HepG2 (cell line): ENCODE results near the gene MRFAP1. TPM values are rescaled to one million over a fixed set of nuclear protein-coding genes. Genes with fewer than 3 reads are reported as not detected.

Experiments used
- RAD21 ChIP-seq: fragments of 450-650 bp; formaldehyde crosslinking; IDR thresholded peaks from 2 replicates; pipeline ENCODE4 v1.5.0; 2020; ENCODE audit warnings: mild to moderate bottlenecking
- SMC3 ChIP-seq: IDR thresholded peaks from 2 replicates; pipeline ENCODE4 v1.6.1; 2011; ENCODE audit warnings: low read length, improper control_type of control experiment
- TARDBP ChIP-seq: sonication (generic); formaldehyde crosslinking; IDR thresholded peaks from 2 replicates; pipeline ENCODE4 v1.8.0; 2022; ENCODE audit warnings: mild to moderate bottlenecking, missing genetic modification reagents
- ZMYM4 ChIP-seq: sonication (generic); formaldehyde crosslinking; IDR thresholded peaks from 2 replicates; pipeline ENCODE4 v1.8.1; 2023; ENCODE audit warnings: mild to moderate bottlenecking, missing genetic modification reagents
- ZNF383 ChIP-seq: sonication (generic); formaldehyde crosslinking; IDR thresholded peaks from 2 replicates; pipeline ENCODE4 v1.4.0; 2020; ENCODE audit warnings: missing genetic modification reagents, mild to moderate bottlenecking, borderline replicate concordance
- ZNF781 ChIP-seq: sonication (generic); formaldehyde crosslinking; IDR thresholded peaks from 2 replicates; pipeline ENCODE4 v1.5.1; 2020; ENCODE audit warnings: borderline replicate concordance, mild to moderate bottlenecking, missing genetic modification reagents; ENCODE audit errors: not compliant biosample characterization
- polyA plus RNA-seq, 8 experiments: library from polyadenylated mRNA; depleted of rRNA in 3 of 8; stranded (reverse) in 7 of 8; unstranded in 1 of 8; fragments of >200 nt; fragmentation: Illumina TruSeq in 4 of 8; extraction: Trizol in 4 of 8; gene quantifications; 2 replicates each; pipeline versions ENCODE4 v1.2.1 to v1.2.3, GENCODE V29; 2011 to 2016; ENCODE audit warnings: low read depth in 4 of 8, missing spikeins in 1 of 8, mixed read lengths in 1 of 8; ENCODE audit not compliant: insufficient read depth in 1 of 8
- total RNA-seq, 5 experiments: library from RNA; depleted of rRNA; stranded (reverse); fragments of >200 nt; fragmentation: Illumina TruSeq; extraction: Trizol; gene quantifications; 2 replicates each; pipeline ENCODE4 v1.2.3, GENCODE V29; 2016; ENCODE audit warnings: low read depth in 1 of 5
- TF ChIP-seq, protein P1 (sequence below): sonication (generic); formaldehyde crosslinking; IDR thresholded peaks from 2 replicates; pipeline ENCODE4 v1.4.0; 2020; ENCODE audit warnings: missing genetic modification reagents
- TF ChIP-seq, protein P2 (sequence below): sonication (generic); formaldehyde crosslinking; IDR thresholded peaks from 2 replicates; pipeline ENCODE4 v1.5.1; 2020; ENCODE audit warnings: mild to moderate bottlenecking, moderate library complexity, missing genetic modification reagents

MRFAP1 gene
- total and polyA plus RNA-seq, 2 of the 13 experiments (the other 11 are each of a cell fraction or from before 2014, with no cell fraction given), result 112 to 158 TPM

DNA sequence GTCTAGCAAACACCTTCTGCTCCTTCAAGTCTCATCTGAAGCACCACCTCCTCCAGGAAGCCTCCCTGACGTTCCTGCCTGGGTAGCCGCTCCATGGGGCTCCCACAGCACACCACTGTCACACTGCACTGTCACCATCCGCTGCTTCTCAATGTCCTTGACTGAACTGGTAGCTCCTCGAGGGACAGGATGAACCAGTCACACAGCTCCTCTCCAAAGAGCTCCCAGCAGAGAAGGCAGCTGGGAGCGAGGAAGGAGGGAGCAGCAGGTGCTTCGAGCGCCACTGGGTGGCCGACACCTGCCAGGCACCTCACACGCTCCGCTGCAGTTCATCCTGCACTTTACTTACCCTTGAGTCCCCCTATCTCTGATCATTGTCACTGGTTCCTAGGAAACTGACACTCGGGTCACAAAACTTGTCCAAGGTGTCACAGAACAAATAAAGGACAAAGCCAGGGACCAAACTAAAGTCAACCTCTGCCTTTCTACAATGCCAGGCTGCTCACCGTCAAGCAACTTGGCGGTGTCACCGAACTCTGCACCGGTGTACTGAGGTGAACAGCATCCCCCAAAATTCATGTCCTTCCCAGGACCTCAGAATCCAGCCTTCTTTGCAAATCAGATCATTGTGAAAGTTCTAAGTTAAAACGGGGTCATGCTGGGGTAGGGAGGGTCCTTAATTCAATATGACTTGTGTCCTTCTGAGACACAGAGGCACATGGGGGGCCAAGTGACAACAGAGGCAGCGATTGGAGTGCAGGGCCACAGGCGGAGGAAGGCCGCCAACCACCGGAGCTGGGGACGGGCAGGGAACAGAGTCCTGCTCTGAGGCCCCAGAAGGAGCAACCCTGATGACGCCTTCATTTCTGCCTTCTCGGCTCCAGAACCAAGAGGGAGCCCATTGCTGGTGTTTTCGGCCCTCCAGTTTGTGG is 47.7 kb downstream of the MRFAP1 start (continued):
- TF ChIP-seq, protein P1, sequence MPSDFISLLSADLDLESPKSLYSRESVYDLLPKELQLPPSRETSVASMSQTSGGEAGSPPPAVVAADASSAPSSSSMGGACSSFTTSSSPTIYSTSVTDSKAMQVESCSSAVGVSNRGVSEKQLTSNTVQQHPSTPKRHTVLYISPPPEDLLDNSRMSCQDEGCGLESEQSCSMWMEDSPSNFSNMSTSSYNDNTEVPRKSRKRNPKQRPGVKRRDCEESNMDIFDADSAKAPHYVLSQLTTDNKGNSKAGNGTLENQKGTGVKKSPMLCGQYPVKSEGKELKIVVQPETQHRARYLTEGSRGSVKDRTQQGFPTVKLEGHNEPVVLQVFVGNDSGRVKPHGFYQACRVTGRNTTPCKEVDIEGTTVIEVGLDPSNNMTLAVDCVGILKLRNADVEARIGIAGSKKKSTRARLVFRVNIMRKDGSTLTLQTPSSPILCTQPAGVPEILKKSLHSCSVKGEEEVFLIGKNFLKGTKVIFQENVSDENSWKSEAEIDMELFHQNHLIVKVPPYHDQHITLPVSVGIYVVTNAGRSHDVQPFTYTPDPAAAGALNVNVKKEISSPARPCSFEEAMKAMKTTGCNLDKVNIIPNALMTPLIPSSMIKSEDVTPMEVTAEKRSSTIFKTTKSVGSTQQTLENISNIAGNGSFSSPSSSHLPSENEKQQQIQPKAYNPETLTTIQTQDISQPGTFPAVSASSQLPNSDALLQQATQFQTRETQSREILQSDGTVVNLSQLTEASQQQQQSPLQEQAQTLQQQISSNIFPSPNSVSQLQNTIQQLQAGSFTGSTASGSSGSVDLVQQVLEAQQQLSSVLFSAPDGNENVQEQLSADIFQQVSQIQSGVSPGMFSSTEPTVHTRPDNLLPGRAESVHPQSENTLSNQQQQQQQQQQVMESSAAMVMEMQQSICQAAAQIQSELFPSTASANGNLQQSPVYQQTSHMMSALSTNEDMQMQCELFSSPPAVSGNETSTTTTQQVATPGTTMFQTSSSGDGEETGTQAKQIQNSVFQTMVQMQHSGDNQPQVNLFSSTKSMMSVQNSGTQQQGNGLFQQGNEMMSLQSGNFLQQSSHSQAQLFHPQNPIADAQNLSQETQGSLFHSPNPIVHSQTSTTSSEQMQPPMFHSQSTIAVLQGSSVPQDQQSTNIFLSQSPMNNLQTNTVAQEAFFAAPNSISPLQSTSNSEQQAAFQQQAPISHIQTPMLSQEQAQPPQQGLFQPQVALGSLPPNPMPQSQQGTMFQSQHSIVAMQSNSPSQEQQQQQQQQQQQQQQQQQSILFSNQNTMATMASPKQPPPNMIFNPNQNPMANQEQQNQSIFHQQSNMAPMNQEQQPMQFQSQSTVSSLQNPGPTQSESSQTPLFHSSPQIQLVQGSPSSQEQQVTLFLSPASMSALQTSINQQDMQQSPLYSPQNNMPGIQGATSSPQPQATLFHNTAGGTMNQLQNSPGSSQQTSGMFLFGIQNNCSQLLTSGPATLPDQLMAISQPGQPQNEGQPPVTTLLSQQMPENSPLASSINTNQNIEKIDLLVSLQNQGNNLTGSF (CRISPR knock-in tag), result no peak
- TF ChIP-seq ZNF383 (CRISPR knock-in tag) (peak; percentile 48; the same call in 1 of the 2 replicates), RAD21 (CRISPR knock-in tag) (peak; percentile 69), TARDBP (peak; percentile 54; the same call in 1 of the 2 replicates), SMC3 (0 out of 2 replicates have a peak, but pooled peaks have one; percentile 30), ZMYM4 (CRISPR knock-in tag) (0 out of 2 replicates have a peak, but pooled peaks have one; percentile 2), ZNF781 (CRISPR knock-in tag) (peak; percentile 3)
- TF ChIP-seq, protein P2, sequence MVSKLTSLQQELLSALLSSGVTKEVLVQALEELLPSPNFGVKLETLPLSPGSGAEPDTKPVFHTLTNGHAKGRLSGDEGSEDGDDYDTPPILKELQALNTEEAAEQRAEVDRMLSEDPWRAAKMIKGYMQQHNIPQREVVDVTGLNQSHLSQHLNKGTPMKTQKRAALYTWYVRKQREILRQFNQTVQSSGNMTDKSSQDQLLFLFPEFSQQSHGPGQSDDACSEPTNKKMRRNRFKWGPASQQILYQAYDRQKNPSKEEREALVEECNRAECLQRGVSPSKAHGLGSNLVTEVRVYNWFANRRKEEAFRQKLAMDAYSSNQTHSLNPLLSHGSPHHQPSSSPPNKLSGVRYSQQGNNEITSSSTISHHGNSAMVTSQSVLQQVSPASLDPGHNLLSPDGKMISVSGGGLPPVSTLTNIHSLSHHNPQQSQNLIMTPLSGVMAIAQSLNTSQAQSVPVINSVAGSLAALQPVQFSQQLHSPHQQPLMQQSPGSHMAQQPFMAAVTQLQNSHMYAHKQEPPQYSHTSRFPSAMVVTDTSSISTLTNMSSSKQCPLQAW (CRISPR knock-in tag), result 0 out of 2 replicates have a peak, but pooled peaks have one; percentile 11
- TF ChIP-seq, all 625 proteins: peak for 35
